Osteoblast (primary cell): ENCODE measurements around the gene JUND. TPM values are rescaled to one million over a fixed set of nuclear protein-coding genes. Genes with fewer than 3 reads are reported as not detected.
A peak's percentile ranks its signal among the peaks of the same experiment; 100 is the strongest.

Experiments used
- DNase-seq: peaks from one replicate; pipeline ENCODE4 v3.0.0; 2011; ENCODE audit warnings: low spot score, mixed read lengths; ENCODE audit not compliant: insufficient read length; ENCODE audit errors: missing footprints
- H2AFZ ChIP-seq: 2 replicates; pipeline ENCODE4 v1.6.0; 2011; ENCODE audit warnings: mild to moderate bottlenecking, low read length
- H3K27ac ChIP-seq: 2 replicates; pipeline ENCODE4 v1.5.1; 2011; ENCODE audit warnings: mild to moderate bottlenecking, low read depth, low read length, moderate library complexity
- H3K27me3 ChIP-seq: 2 replicates; pipeline ENCODE4 v1.6.0; 2012; ENCODE audit warnings: mild to moderate bottlenecking, control low read depth, inconsistent platforms, low read length, moderate library complexity; ENCODE audit not compliant: insufficient read depth
- H3K36me3 ChIP-seq: 2 replicates; pipeline ENCODE4 v1.5.1; 2011; ENCODE audit warnings: mild to moderate bottlenecking, low read length, control low read depth, moderate library complexity; ENCODE audit not compliant: insufficient read depth
- H3K4me1 ChIP-seq: 2 replicates; pipeline ENCODE4 v1.5.1; 2011; ENCODE audit warnings: mild to moderate bottlenecking, low read length, control low read depth, moderate library complexity; ENCODE audit not compliant: insufficient read depth
- H3K4me2 ChIP-seq: 2 replicates; pipeline ENCODE4 v1.6.0; 2011; ENCODE audit warnings: mild to moderate bottlenecking, low read length; ENCODE audit not compliant: insufficient read depth
- H3K4me3 ChIP-seq: fragments of 200-600 bp; sonication (generic); 3 replicates; pipeline ENCODE4 v1.5.1; 2012; ENCODE audit warnings: mild to moderate bottlenecking, low read length, inconsistent platforms; ENCODE audit not compliant: insufficient read depth
- H3K79me2 ChIP-seq: 2 replicates; pipeline ENCODE4 v1.6.0; 2012; ENCODE audit warnings: mild to moderate bottlenecking, low read length, control low read depth, inconsistent platforms; ENCODE audit not compliant: insufficient read depth
- H3K9me3 ChIP-seq: 2 replicates; pipeline ENCODE4 v1.5.1; 2011; ENCODE audit warnings: low read depth, low read length, control low read depth
- H4K20me1 ChIP-seq: 2 replicates; pipeline ENCODE4 v1.6.0; 2012; ENCODE audit warnings: mild to moderate bottlenecking, low read length, control low read depth; ENCODE audit not compliant: insufficient read depth
- CTCF ChIP-seq: IDR thresholded peaks from 2 replicates; pipeline ENCODE4 v1.5.1; 2011; ENCODE audit warnings: mild to moderate bottlenecking, low read depth, low read length, moderate library complexity; ENCODE audit errors: extremely low read depth
- total RNA-seq: library from RNA; depleted of rRNA; stranded (reverse); fragments of >200 nt; gene quantifications from 2 replicates; pipeline ENCODE4 v1.2.3, GENCODE V29; 2012

JUND gene
- total RNA-seq, 1 donor, result 170 TPM

GRCh38 chr19:18300930-18301717 is 19.7 kb upstream of the JUND start:
- no peaks in the 10 kb centered on the region for H3K79me2 ChIP-seq
- H3K27ac ChIP-seq, result peak overlapping the region; percentile 58
- TF ChIP-seq CTCF, result no peak
- H4K20me1 ChIP-seq, result no peaks in the 10 kb centered on the region
- peak overlapping the region; percentile 9 for H2AFZ ChIP-seq
- peaks cover 4% of the 10 kb centered on the region for H3K36me3 ChIP-seq
- no peaks in the 10 kb centered on the region for H3K27me3 ChIP-seq
- H3K9me3 ChIP-seq, result no peaks in the 10 kb centered on the region
- no peak overlapping the region for H3K4me3 ChIP-seq
- DNase-seq, result peak; percentile 99
- peaks cover 39% of the 10 kb centered on the region for H3K4me1 ChIP-seq
- peak overlapping the region; percentile 16 for H3K4me2 ChIP-seq

- no peaks in the 10 kb centered on the region for H3K79me2 ChIP-seq
- DNase-seq, result no peak
- peaks cover 30% of the 10 kb centered on the region for H3K4me1 ChIP-seq
- no peak overlapping the region for H3K4me2 ChIP-seq
- no peaks in the 10 kb centered on the region for H3K9me3 ChIP-seq
- no peaks in the 10 kb centered on the region for H3K27me3 ChIP-seq
- no peaks in the 10 kb centered on the region for H3K36me3 ChIP-seq
- H3K27ac ChIP-seq, result no peak overlapping the region
- H4K20me1 ChIP-seq, result no peaks in the 10 kb centered on the region
- H3K4me3 ChIP-seq, result no peak overlapping the region
- TF ChIP-seq CTCF, result no peak
- H2AFZ ChIP-seq, result no peak overlapping the region
These were observed 18.2 kb upstream of the JUND start for GRCh38 chr19:18299654-18300053.

DNA sequence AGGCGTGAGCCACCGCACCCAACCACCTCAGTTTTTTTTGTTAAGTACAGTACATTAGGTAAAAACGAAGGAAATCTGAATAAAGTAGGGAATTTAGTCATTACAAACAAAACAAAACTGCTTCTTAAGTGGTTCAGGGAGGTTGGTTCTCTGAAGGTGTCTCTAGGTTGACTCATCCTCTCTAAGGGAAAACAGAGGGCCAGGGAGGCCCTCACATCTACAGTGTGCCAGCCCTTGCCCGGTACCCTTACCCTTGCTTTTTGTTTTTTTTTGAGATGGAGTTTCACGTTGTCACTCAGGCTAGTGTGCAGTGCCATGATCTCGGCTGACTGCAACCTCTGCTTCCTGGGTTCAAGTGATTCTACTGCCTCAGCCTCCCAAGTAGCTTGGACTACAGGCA is 17.2 kb upstream of the JUND start:
- Histone ChIP-seq H3K27me3 (no peaks in the 10 kb centered on the region), H2AFZ (peak overlapping the region; percentile 51), H3K4me2 (no peak overlapping the region), H3K9me3 (no peaks in the 10 kb centered on the region), H3K4me1 (peaks cover 20% of the 10 kb centered on the region), H3K27ac (no peak overlapping the region), H3K4me3 (no peak overlapping the region), H4K20me1 (no peaks in the 10 kb centered on the region), H3K79me2 (no peaks in the 10 kb centered on the region), H3K36me3 (no peaks in the 10 kb centered on the region)
- TF ChIP-seq CTCF, result no peak
- DNase-seq, result peak; percentile 93

GRCh38 chr19:18297308-18297707 is 15.9 kb upstream of the JUND start:
- Histone ChIP-seq H4K20me1 (no peaks in the 10 kb centered on the region), H3K79me2 (no peaks in the 10 kb centered on the region), H3K4me3 (no peak overlapping the region), H3K36me3 (no peaks in the 10 kb centered on the region), H3K4me2 (no peak overlapping the region), H3K4me1 (peaks cover 26% of the 10 kb centered on the region), H3K27me3 (no peaks in the 10 kb centered on the region), H3K27ac (no peak overlapping the region), H3K9me3 (no peaks in the 10 kb centered on the region), H2AFZ (no peak overlapping the region)
- peak; percentile 26 for DNase-seq
- TF ChIP-seq CTCF, result no peak
